IMR-90 (cell line): ENCODE data around the gene BTBD17. TPM values are rescaled to one million over a fixed set of nuclear protein-coding genes. Genes with fewer than 3 reads are reported as not detected.

ENCODE experiments used
- ATAC-seq: fragments of 200-7000 bp; cut with Tn5 transposase; 2 replicates; pipeline ENCODE4 v1.9.1; 2020; ENCODE audit warnings: low read depth, mild to moderate bottlenecking, moderate library complexity
- BruUV-seq: library from RNA; stranded (reverse); fragments of 400-500 nt; replicated peaks from 2 replicates; lab custom pipeline; 2021; lab: Mats Ljungman, UMichigan
- CTCF ChIA-PET: fragments of 300-600 bp; formaldehyde crosslinking; extraction: SDS; loops from one replicate; lab custom pipeline; 2021; ENCODE audit warnings: antibody characterized with exemption; lab: Yijun Ruan, JAX
- POLR2A ChIA-PET: fragments of 300-600 bp; sonication (Branson Sonifier 250); formaldehyde crosslinking; loops from one replicate; lab custom pipeline; 2022; ENCODE audit warnings: antibody characterized with exemption; ENCODE audit not compliant: unreplicated experiment; lab: Charles Lee
- DNase-seq: peaks from one replicate; pipeline ENCODE4 v3.0.0; 2013
- H2AFZ ChIP-seq: replicated peaks from 2 replicates; pipeline ENCODE3; 2013; ENCODE audit warnings: low read length, mild to moderate bottlenecking; ENCODE audit not compliant: poor library complexity
- H2AK5ac ChIP-seq: 2 replicates; pipeline ENCODE4 v1.6.1; 2013; ENCODE audit warnings: low read depth, low read length, inconsistent platforms
- H2AK9ac ChIP-seq: replicated peaks from 2 replicates; pipeline ENCODE3; 2013; ENCODE audit warnings: mild to moderate bottlenecking, low read depth, low read length, moderate library complexity; ENCODE audit not compliant: poor library complexity
- H2BK120ac ChIP-seq: 2 replicates; pipeline ENCODE4 v1.6.1; 2013; ENCODE audit warnings: low read depth, low read length, inconsistent platforms
- H2BK15ac ChIP-seq: 3 replicates; pipeline ENCODE4 v1.6.1; 2013; ENCODE audit warnings: low read depth, low read length, inconsistent platforms
- H2BK20ac ChIP-seq: 2 replicates; pipeline ENCODE4 v1.6.1; 2013; ENCODE audit warnings: low read depth, mild to moderate bottlenecking, inconsistent platforms, low read length, moderate library complexity
- H2BK5ac ChIP-seq: 2 replicates; pipeline ENCODE4 v1.6.1; 2013; ENCODE audit warnings: mild to moderate bottlenecking, low read depth, low read length, inconsistent platforms; ENCODE audit not compliant: poor library complexity, severe bottlenecking
- H3K14ac ChIP-seq: replicated peaks from 2 replicates; pipeline ENCODE4 v1.6.1; 2013; ENCODE audit warnings: low read depth, low read length, inconsistent platforms
- H3K18ac ChIP-seq: 2 replicates; pipeline ENCODE4 v1.6.1; 2013; ENCODE audit warnings: low read depth, low read length, control low read depth
- H3K23ac ChIP-seq: 2 replicates; pipeline ENCODE4 v1.6.1; 2013; ENCODE audit warnings: low read depth, low read length, inconsistent platforms
- H3K27ac ChIP-seq: 2 replicates; pipeline ENCODE4 v1.5.1; 2013; ENCODE audit warnings: mild to moderate bottlenecking, control low read depth, low read length; ENCODE audit not compliant: insufficient read depth
- H3K27me3 ChIP-seq: 2 replicates; pipeline ENCODE4 v1.6.1; 2013; ENCODE audit warnings: low read length; ENCODE audit not compliant: control insufficient read depth, insufficient read depth
- H3K36me3 ChIP-seq: 2 replicates; pipeline ENCODE4 v1.6.1; 2013; ENCODE audit warnings: low read length, mixed read lengths; ENCODE audit not compliant: control insufficient read depth, insufficient read depth
- H3K4ac ChIP-seq: 2 replicates; pipeline ENCODE4 v1.6.1; 2013; ENCODE audit warnings: low read depth, low read length, inconsistent platforms
- H3K4me1 ChIP-seq: 2 replicates; pipeline ENCODE4 v1.6.1; 2013; ENCODE audit warnings: low read length, mixed read lengths; ENCODE audit not compliant: control insufficient read depth, insufficient read depth
- H3K4me2 ChIP-seq: 2 replicates; pipeline ENCODE4 v1.6.1; 2013; ENCODE audit warnings: low read depth, mild to moderate bottlenecking, control low read depth, low read length, moderate library complexity
- H3K4me3 ChIP-seq: 2 replicates; pipeline ENCODE4 v1.5.1; 2013; ENCODE audit warnings: low read depth, mild to moderate bottlenecking, control low read depth, low read length, moderate library complexity; ENCODE audit not compliant: insufficient read depth
- H3K56ac ChIP-seq: 2 replicates; pipeline ENCODE4 v1.6.1; 2013; ENCODE audit warnings: low read length, inconsistent platforms; ENCODE audit not compliant: insufficient read depth; ENCODE audit errors: extremely low read depth
- H3K79me1 ChIP-seq, 2 experiments: 2 replicates each; pipeline ENCODE4 v1.6.1; 2013; ENCODE audit warnings: low read length in 2 of 2, inconsistent platforms in 1 of 2, low read depth in 1 of 2
- H3K9ac ChIP-seq: 2 replicates; pipeline ENCODE4 v1.6.1; 2013; ENCODE audit warnings: low read depth, low read length, control low read depth
- H3K9me1 ChIP-seq: 2 replicates; pipeline ENCODE4 v1.6.1; 2013; ENCODE audit warnings: low read length, inconsistent platforms; ENCODE audit not compliant: insufficient read depth
- H3K9me3 ChIP-seq: 2 replicates; pipeline ENCODE4 v1.6.1; 2013; ENCODE audit warnings: low read length; ENCODE audit not compliant: control insufficient read depth, insufficient read depth
- H4K20me1 ChIP-seq: 2 replicates; pipeline ENCODE4 v1.6.1; 2013; ENCODE audit warnings: low read length, inconsistent platforms; ENCODE audit not compliant: insufficient read depth
- H4K5ac ChIP-seq: 2 replicates; pipeline ENCODE4 v1.6.1; 2013; ENCODE audit warnings: mild to moderate bottlenecking, low read depth, low read length, control low read depth
- H4K8ac ChIP-seq, 2 experiments: 2 replicates each; pipeline ENCODE4 v1.6.1; 2013; ENCODE audit warnings: low read depth in 2 of 2, low read length in 2 of 2, control low read depth in 1 of 2, inconsistent platforms in 1 of 2
- H4K91ac ChIP-seq: 2 replicates; pipeline ENCODE4 v1.6.1; 2013; ENCODE audit warnings: low read depth, low read length, inconsistent platforms; ENCODE audit not compliant: insufficient read depth
- CEBPB ChIP-seq: IDR thresholded peaks from 2 replicates; pipeline ENCODE4 v1.6.1; 2012; ENCODE audit warnings: low read depth, low read length, improper control_type of control experiment
- CTCF ChIP-seq: conservative IDR thresholded peaks from 2 replicates; pipeline ENCODE4 v1.5.1; 2012; ENCODE audit warnings: mild to moderate bottlenecking, low read depth, low read length, improper control_type of control experiment
- FOS ChIP-seq: fragments of 150-350 bp; IDR thresholded peaks from 2 replicates; pipeline ENCODE4 v1.6.1; 2016; ENCODE audit warnings: low read depth, low read length
- MAZ ChIP-seq: IDR thresholded peaks from 2 replicates; pipeline ENCODE4 v1.6.1; 2012; ENCODE audit warnings: low read depth, mild to moderate bottlenecking, low read length, improper control_type of control experiment, moderate library complexity, borderline replicate concordance
- MXI1 ChIP-seq: IDR thresholded peaks from 2 replicates; pipeline ENCODE4 v1.6.1; 2012; ENCODE audit warnings: low read depth, mild to moderate bottlenecking, low read length, moderate library complexity, borderline replicate concordance
- RAD21 ChIP-seq: IDR thresholded peaks from 2 replicates; pipeline ENCODE4 v1.6.1; 2012; ENCODE audit warnings: low read length, improper control_type of control experiment
- SMC3 ChIP-seq: fragments of 150-350 bp; IDR thresholded peaks from 2 replicates; pipeline ENCODE4 v1.6.1; 2016; ENCODE audit warnings: low read depth, mild to moderate bottlenecking, antibody characterized with exemption, low read length, moderate library complexity
- USF2 ChIP-seq: fragments of 150-350 bp; IDR thresholded peaks from 2 replicates; pipeline ENCODE4 v1.6.1; 2017; ENCODE audit warnings: mild to moderate bottlenecking, antibody characterized with exemption, low read length, low read depth
- WGBS, 2 experiments: methylation state at CpG; one replicate each; pipeline versions ENCODE4 v1.1.5 to v1.1.7; 2013; ENCODE audit warnings: missing lambda C conversion rate in 2 of 2; ENCODE audit not compliant: insufficient read length in 1 of 2; ENCODE audit errors: extremely low coverage in 2 of 2; 5-methylcytosine and 5-hydroxymethylcytosine counted together
- dilution Hi-C: fragments of 300-500 bp; cut with HindIII; formaldehyde crosslinking; loops from one replicate; pipeline ENCODE4 v1.14.3; 2018; ENCODE audit warnings: low sequenced_read_pairs; ENCODE audit not compliant: unreplicated experiment
- in situ Hi-C: fragments of 300-500 bp; cut with MboI; formaldehyde crosslinking; loops from 3 replicates; pipeline ENCODE4 v1.14.3; 2019; ENCODE audit warnings: low sequenced_read_pairs, inconsistent platforms, mixed read lengths
- intact Hi-C: fragments of 100-400 bp; cut with micrococcal nuclease; formaldehyde crosslinking; loops from 2 replicates; pipeline ENCODE4 v1.10.0; 2022
- polyA plus RNA-seq, 3 experiments: library from polyadenylated mRNA; depleted of rRNA; stranded (reverse); fragments of >200 nt; gene quantifications; 2 replicates each; pipeline ENCODE4 v1.2.3, GENCODE V29; 2012; ENCODE audit warnings: low replicate concordance in 1 of 3
- total RNA-seq: library from RNA; depleted of rRNA; stranded (reverse); fragments of >200 nt; gene quantifications from 2 replicates; pipeline ENCODE4 v1.2.3, GENCODE V29; 2012

BTBD17 gene
- total and polyA plus RNA-seq, 2 of the 4 experiments (the other 2 are of a cell fraction) = not detected

DNA sequence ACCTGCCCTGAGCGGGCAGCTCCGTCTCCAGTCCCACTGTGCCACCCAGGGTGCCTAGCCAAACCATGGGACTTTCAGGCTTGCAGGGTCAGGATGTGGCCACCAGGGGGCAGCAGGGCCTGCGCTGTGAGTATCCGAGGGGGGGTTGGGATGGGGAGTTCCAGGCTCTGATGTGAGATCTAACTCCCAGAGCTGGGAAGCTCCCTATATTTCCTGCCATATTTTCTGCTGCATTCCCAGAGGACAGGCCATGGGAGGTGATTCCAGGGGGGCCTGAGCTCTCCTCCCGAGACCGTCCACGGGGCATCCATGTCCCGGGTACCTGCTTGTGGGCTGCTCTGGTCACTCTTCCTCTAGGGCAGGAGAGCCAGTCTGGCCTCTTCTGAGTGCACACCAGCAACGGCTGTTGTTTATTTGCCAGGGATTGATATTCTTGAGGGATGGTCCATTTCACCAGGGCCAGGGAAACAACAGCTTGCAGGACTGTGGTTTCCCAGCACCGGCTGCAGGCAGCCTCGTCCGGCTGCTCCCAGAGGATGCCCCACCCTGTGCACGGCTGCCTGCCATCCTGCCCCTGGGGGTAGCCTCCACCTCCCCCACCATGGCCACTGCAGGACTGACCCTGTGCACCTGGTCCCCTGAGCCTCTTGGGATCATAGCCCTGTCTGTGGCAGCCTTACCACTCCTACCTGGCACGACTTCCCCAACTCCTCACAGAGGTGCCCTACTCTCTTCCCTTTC, 6.8 kb upstream of the BTBD17 start:
- in situ Hi-C loops = no loop called here
- no peaks in the 10 kb centered on the region for H3K27me3 ChIP-seq
- no peak overlapping the region for H4K91ac ChIP-seq
- ChIA-PET POLR2A (no interaction called here), CTCF (interaction anchor here (0.6 to 1.8 kb wide), 2 partner anchors 9 to 11 kb away, joined by 3 to 7 read pairs; no protein-coding TSS in a partner anchor)
- H2BK120ac ChIP-seq = no peak overlapping the region
- H2BK20ac ChIP-seq = no peak overlapping the region
- H3K23ac ChIP-seq = no peak overlapping the region
- H3K36me3 ChIP-seq = no peaks in the 10 kb centered on the region
- ATAC-seq = peak; percentile 94
- H3K27ac ChIP-seq = no peak overlapping the region
- H2AK5ac ChIP-seq = no peak overlapping the region
- no peak overlapping the region for H3K56ac ChIP-seq
- no peaks in the 10 kb centered on the region for H3K9me3 ChIP-seq
- dilution Hi-C loops = no loop called here
- WGBS, 2 experiments = 69% methylated on average over 4 of the region's 14 CpGs; no CpG with 5 or more reads in 1 of the 2 experiments
- no peaks in the 10 kb centered on the region for H3K4me1 ChIP-seq
- H2AFZ ChIP-seq = peak overlapping the region; percentile 32
- no peak overlapping the region for H3K4me2 ChIP-seq
- no peaks in the 10 kb centered on the region for H4K20me1 ChIP-seq
- no peak overlapping the region for H2AK9ac ChIP-seq
- H3K4me3 ChIP-seq = no peak overlapping the region
- no peak overlapping the region for H2BK15ac ChIP-seq
- no peak overlapping the region for H3K14ac ChIP-seq
- intact Hi-C loops = no loop called here
- BruUV-seq = no TSS peak
- no peak overlapping the region for H4K8ac ChIP-seq
- TF ChIP-seq CTCF = peak; percentile 69
- TF ChIP-seq RAD21 = peak; percentile 65
- TF ChIP-seq MXI1 = no peak
- no peak for TF ChIP-seq FOS
- peak; percentile 64 for TF ChIP-seq SMC3
- no peak for TF ChIP-seq USF2
- no peak for TF ChIP-seq CEBPB
- peak; percentile 68 for TF ChIP-seq MAZ
- H3K79me1 ChIP-seq = no peaks in the 10 kb centered on the region
- no peak overlapping the region for H3K4ac ChIP-seq
- no peaks in the 10 kb centered on the region for H3K9me1 ChIP-seq
- H3K9ac ChIP-seq = no peak overlapping the region
- DNase-seq = peak; percentile 35
- no peak overlapping the region for H4K5ac ChIP-seq
- H3K18ac ChIP-seq = no peak overlapping the region
- H2BK5ac ChIP-seq = no peak overlapping the region
